Measurements from ENCODE around the gene CBX8. TPM values are rescaled to one million over a fixed set of nuclear protein-coding genes. Genes with fewer than 3 reads are reported as not detected.

CBX8 gene
- total RNA-seq, result 1 to 10 TPM; 7.0 to 9.4 TPM

DNA sequence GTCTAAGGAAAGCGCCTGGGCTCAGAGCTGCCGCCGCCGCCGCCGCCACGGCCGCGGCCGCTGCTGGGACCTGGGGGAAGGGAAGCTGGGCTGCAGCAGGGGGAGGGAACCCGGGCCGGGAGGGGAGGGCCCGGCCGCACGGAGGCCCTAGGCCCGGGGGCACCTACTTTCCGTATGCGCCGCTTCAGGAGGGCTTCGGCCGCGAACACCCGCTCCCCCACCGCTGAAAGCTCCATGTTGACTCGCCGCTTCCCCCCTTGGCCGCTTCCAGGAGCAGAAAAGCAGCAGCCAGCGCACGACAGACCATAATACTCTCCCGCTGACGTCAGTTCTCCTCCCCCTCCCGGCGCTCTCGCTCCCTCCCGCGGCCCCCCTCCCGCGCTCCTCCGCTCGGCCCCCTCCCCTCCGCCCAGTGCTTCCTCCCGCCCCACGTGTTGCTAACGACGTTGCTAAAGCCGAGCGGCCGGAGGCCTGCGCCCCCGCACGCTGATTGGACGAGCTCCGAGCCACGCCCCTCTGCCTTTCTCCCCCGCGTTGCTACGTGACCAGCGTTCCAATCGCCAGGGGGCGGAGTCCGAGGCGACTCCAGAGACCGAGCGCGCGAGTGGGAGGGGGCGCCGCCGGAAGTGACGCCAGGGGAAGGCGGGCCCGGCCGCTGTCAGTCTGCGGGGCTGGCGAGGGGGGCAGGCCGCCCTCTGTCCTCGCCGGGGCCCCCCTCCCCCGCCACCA, at the start of gene CBX8:
Gene CBX8 (minus strand): TSS at position 315 of the 729 bp plus-strand sequence. CDS start 79 bp downstream, at position 236.
- TF ChIP-seq, protein P1, sequence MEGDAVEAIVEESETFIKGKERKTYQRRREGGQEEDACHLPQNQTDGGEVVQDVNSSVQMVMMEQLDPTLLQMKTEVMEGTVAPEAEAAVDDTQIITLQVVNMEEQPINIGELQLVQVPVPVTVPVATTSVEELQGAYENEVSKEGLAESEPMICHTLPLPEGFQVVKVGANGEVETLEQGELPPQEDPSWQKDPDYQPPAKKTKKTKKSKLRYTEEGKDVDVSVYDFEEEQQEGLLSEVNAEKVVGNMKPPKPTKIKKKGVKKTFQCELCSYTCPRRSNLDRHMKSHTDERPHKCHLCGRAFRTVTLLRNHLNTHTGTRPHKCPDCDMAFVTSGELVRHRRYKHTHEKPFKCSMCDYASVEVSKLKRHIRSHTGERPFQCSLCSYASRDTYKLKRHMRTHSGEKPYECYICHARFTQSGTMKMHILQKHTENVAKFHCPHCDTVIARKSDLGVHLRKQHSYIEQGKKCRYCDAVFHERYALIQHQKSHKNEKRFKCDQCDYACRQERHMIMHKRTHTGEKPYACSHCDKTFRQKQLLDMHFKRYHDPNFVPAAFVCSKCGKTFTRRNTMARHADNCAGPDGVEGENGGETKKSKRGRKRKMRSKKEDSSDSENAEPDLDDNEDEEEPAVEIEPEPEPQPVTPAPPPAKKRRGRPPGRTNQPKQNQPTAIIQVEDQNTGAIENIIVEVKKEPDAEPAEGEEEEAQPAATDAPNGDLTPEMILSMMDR (IDR thresholded peaks at IDR 0.05), result no peak
- peaks cover 31% of the 10 kb centered on the region for H3K4me1 Mint-ChIP-seq (ENCODE audit: low read depth)
- ATAC-seq (peak; percentile 87), DNase-seq (peak; percentile 100)
- POLR2A ChIA-PET, result interaction anchor here (0.6 to 2.3 kb wide), 13 partner anchors 10 to 351 kb away, joined by 3 to 10 read pairs (median 5); partner anchors contain the start of genes CBX2, CBX4 and EIF4A3
- CTCF ChIA-PET, result interaction anchor here (1.3 to 2.2 kb wide), 8 partner anchors 11 to 197 kb away, joined by 3 to 11 read pairs (median 6); partner anchors contain the start of gene CBX4
- peak within 1 kb of the TSS; percentile 82 for H3K4me3 Mint-ChIP-seq
- H3K27me3 Mint-ChIP-seq, result peaks cover 37% of the 10 kb centered on the region
- H3K9me3 Mint-ChIP-seq, result no peaks in the 10 kb centered on the region
- H3K36me3 Mint-ChIP-seq (ENCODE audit: low read depth), result peaks cover 3% of the 10 kb centered on the region
- peak within 1 kb of the TSS; percentile 68 for H3K27ac Mint-ChIP-seq
- intact Hi-C loops (cut with micrococcal nuclease), result loop anchor here (5.0 kb wide), 2 partner anchors 40 to 195 kb away; partner anchors contain the start of gene CBX4

GRCh38 chr17:79845601-79845949, 48.7 kb upstream of the CBX8 start:
- POLR2A ChIA-PET, result interaction anchor here (0.6 kb wide), 1 partner anchor 269 kb away, joined by 3 read pairs; no protein-coding TSS in a partner anchor
- Mint-ChIP-seq H3K36me3 (ENCODE audit: low read depth) (no peaks in the 10 kb centered on the region), H3K27ac (no peak overlapping the region), H3K4me3 (no peak overlapping the region), H3K27me3 (peaks cover 40% of the 10 kb centered on the region), H3K9me3 (no peaks in the 10 kb centered on the region), H3K4me1 (ENCODE audit: low read depth) (peaks cover 20% of the 10 kb centered on the region)
- intact Hi-C loops (cut with micrococcal nuclease), result loop anchor here (10.0 kb wide), 1 partner anchor 101 kb away; no protein-coding TSS in a partner anchor
- TF ChIP-seq, protein P1 (IDR thresholded peaks at IDR 0.05), result no peak
- CTCF ChIA-PET, result interaction anchor here (0.8 to 2.6 kb wide), 9 partner anchors 9 to 125 kb away, joined by 3 to 13 read pairs (median 4); no protein-coding TSS in a partner anchor
- ATAC-seq (no peak), DNase-seq (no peak)

DNA sequence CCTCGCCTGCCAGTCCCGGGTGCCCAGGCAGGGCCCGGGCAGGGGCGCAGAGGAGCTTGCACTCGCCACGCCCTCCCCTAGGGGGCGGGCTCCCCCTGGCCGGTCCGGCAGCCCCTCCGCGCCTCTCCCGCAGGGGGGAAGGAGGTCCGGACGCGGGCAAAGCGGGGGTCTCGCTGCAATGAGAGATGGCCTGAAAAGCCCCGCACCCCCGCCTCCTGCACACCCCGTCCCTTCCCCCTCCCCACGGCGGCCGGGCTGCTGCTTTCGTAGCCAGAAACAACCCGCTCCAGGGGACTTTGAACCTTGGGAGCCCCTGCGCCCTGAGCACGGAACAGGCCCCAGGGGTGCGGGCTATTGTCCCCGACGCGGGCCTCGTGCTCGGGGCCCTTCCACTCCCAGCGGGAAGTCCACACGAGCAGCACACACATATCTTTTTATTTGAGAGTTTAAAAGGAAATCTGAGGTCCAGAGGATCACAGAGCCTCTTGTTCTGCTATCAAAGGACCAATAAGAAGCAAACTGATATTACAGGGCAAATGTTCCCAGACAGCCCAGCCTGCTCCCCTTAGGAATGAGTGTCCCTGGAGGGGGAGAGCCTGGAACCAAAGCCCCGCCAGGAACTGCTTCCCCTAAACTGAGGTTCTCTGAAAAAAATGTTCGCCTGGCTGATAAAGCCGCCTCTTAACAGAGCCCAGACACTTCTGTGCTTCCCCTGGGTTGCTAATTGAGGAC, 48.2 kb upstream of the CBX8 start:
- CTCF ChIA-PET, result interaction anchor here (0.7 to 2.6 kb wide), 18 partner anchors 9 to 126 kb away, joined by 3 to 13 read pairs (median 5); no protein-coding TSS in a partner anchor
- H3K9me3 Mint-ChIP-seq, result no peaks in the 10 kb centered on the region
- peaks cover 23% of the 10 kb centered on the region for H3K4me1 Mint-ChIP-seq (ENCODE audit: low read depth)
- intact Hi-C loops (cut with micrococcal nuclease), result loop anchor here (10.0 kb wide), 1 partner anchor 100 kb away; no protein-coding TSS in a partner anchor
- peak; percentile 57 for DNase-seq
- H3K36me3 Mint-ChIP-seq (ENCODE audit: low read depth), result no peaks in the 10 kb centered on the region
- H3K4me3 Mint-ChIP-seq, result no peak overlapping the region
- POLR2A ChIA-PET, result interaction anchor here (0.6 to 1.1 kb wide), 2 partner anchors 30 to 270 kb away, joined by 3 read pairs; no protein-coding TSS in a partner anchor
- TF ChIP-seq, protein P1 (IDR thresholded peaks at IDR 0.05), result peak; percentile 92
- no peak overlapping the region for H3K27ac Mint-ChIP-seq
- peak; percentile 70 for ATAC-seq
- H3K27me3 Mint-ChIP-seq, result peaks cover 43% of the 10 kb centered on the region

DNA sequence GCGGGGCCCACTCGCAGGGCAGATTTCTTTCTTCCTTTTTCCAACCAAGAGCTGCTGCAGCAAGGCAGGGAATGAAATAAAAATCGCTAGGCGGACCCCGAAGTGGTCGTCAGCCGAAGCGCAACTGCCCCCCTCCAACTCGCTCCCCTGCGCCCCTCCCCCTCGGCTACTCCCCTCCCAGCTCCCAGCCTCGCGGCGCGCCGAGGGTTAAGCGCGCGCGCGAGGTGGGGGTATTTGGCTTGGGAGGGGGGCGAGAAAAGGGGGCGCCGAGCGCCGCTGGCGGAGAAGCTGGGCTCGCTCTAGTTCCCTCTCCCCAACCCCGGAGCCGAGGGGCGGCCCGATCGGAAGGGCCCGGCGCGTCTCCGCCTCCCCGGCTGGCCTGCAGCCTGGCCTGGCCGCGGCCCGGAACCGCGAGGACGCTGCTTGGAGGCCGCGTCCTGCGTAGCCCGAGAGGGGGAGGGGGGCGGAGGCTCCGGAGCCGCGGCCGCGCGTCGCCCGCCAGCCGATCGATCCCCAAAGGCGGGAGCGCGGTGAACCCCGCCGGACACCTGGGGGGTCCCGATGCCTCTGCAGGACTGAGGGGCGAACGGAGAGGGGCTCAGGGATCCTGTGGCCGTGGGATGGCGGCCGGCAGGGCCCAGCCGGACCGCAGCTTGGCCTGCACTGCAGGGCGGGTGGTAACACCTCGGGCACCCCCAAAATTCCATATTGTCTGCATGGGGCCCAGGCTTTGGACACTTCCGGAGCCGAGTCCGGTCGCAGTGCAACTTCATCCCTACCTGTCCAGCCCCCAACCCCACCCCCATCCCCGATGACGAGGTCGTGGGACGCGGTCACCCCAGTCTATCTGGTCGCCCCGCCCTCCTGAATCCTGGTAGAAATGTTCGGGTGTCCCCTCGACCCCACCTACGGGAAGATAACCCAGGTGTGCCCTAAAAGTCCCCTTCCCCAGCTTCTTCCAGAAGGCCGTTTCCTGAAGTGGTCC, 47.2 kb upstream of the CBX8 start:
- intact Hi-C loops (cut with micrococcal nuclease), result loop anchor here (10.0 kb wide), 1 partner anchor 99 kb away; no protein-coding TSS in a partner anchor
- no peaks in the 10 kb centered on the region for H3K9me3 Mint-ChIP-seq
- TF ChIP-seq, protein P1 (IDR thresholded peaks at IDR 0.05), result no peak

More for the DNA sequence above, 47.2 kb upstream of the CBX8 start:
- Mint-ChIP-seq H3K36me3 (ENCODE audit: low read depth) (no peaks in the 10 kb centered on the region), H3K27ac (no peak overlapping the region), H3K27me3 (peaks cover 46% of the 10 kb centered on the region), H3K4me1 (ENCODE audit: low read depth) (peaks cover 26% of the 10 kb centered on the region), H3K4me3 (peak overlapping the region; percentile 64)
- DNase-seq (no peak), ATAC-seq (no peak)
- ChIA-PET CTCF (interaction anchor here (0.7 to 2.6 kb wide), 15 partner anchors 9 to 147 kb away, joined by 3 to 13 read pairs (median 4); no protein-coding TSS in a partner anchor), POLR2A (interaction anchor here (1.0 to 1.1 kb wide), 2 partner anchors 29 to 46 kb away, joined by 3 read pairs; no protein-coding TSS in a partner anchor)
